Osteocyte (in vitro differentiated cells): Measurements from ENCODE around the gene SPIB. TPM values are rescaled to one million over a fixed set of nuclear protein-coding genes. Genes with fewer than 3 reads are reported as not detected.
A peak's percentile ranks its signal among the peaks of the same experiment; 100 is the strongest.

Source experiments
- DNase-seq: peaks from one replicate; pipeline ENCODE4 v3.0.0; 2021; ENCODE audit warnings: mixed read lengths; ENCODE audit not compliant: unreplicated experiment; ENCODE audit errors: extremely low spot score
- H3K27ac Mint-ChIP-seq: one replicate; pipeline ENCODE4 v1.8.0; 2021; ENCODE audit warnings: mild to moderate bottlenecking, mixed read lengths; ENCODE audit not compliant: unreplicated experiment
- H3K27me3 Mint-ChIP-seq: one replicate; pipeline ENCODE4 v1.8.0; 2021; ENCODE audit warnings: mixed read lengths; ENCODE audit not compliant: unreplicated experiment
- H3K36me3 Mint-ChIP-seq: one replicate; pipeline ENCODE4 v1.8.0; 2021; ENCODE audit warnings: mixed read lengths; ENCODE audit not compliant: unreplicated experiment
- H3K4me1 Mint-ChIP-seq: one replicate; pipeline ENCODE4 v1.8.0; 2021; ENCODE audit warnings: mixed read lengths; ENCODE audit not compliant: unreplicated experiment
- H3K4me3 Mint-ChIP-seq: one replicate; pipeline ENCODE4 v1.8.0; 2021; ENCODE audit warnings: mild to moderate bottlenecking, moderate library complexity, mixed read lengths; ENCODE audit not compliant: unreplicated experiment
- H3K9me3 Mint-ChIP-seq: one replicate; pipeline ENCODE4 v1.8.0; 2021; ENCODE audit warnings: mixed read lengths; ENCODE audit not compliant: unreplicated experiment
- CTCF ChIP-seq: fragments of 200-600 bp; sonication (generic); IDR thresholded peaks from 2 replicates; pipeline ENCODE4 v1.5.0; 2021; ENCODE audit warnings: antibody characterized with exemption, mild to moderate bottlenecking, moderate library complexity
- total RNA-seq: library from RNA; stranded (reverse); gene quantifications from 2 replicates; pipeline ENCODE4 v1.2.1, GENCODE V29; 2021

The SPIB gene
- total RNA-seq, 1 donor from 2014 or later, result not detected

- Mint-ChIP-seq H3K4me3 (no peak overlapping the region), H3K27ac (no peak overlapping the region), H3K4me1 (peaks cover 13% of the 10 kb centered on the region), H3K36me3 (no peaks in the 10 kb centered on the region), H3K27me3 (peaks cover 15% of the 10 kb centered on the region), H3K9me3 (no peaks in the 10 kb centered on the region)
- DNase-seq, result no peak
- no peak for TF ChIP-seq CTCF
Observed at GRCh38 chr19:50427318-50427925, 8.7 kb downstream of the SPIB start.

GRCh38 chr19:50427997-50428425 is 9.3 kb downstream of the SPIB start:
- Mint-ChIP-seq H3K9me3 (no peaks in the 10 kb centered on the region), H3K27me3 (peaks cover 15% of the 10 kb centered on the region), H3K36me3 (no peaks in the 10 kb centered on the region), H3K4me1 (peaks cover 18% of the 10 kb centered on the region), H3K27ac (no peak overlapping the region), H3K4me3 (no peak overlapping the region)
- no peak for TF ChIP-seq CTCF
- DNase-seq, result no peak

GRCh38 chr19:50428772-50429463 is 10.2 kb downstream of the SPIB start:
- no peak overlapping the region for H3K27ac Mint-ChIP-seq
- no peak for DNase-seq
- peaks cover 15% of the 10 kb centered on the region for H3K27me3 Mint-ChIP-seq
- H3K4me1 Mint-ChIP-seq, result peaks cover 20% of the 10 kb centered on the region
- H3K9me3 Mint-ChIP-seq, result no peaks in the 10 kb centered on the region
- no peak overlapping the region for H3K4me3 Mint-ChIP-seq
- no peak for TF ChIP-seq CTCF
- H3K36me3 Mint-ChIP-seq, result no peaks in the 10 kb centered on the region

GRCh38 chr19:50430888-50431342 is 12.2 kb downstream of the SPIB start:
- Mint-ChIP-seq H3K4me1 (peaks cover 27% of the 10 kb centered on the region), H3K36me3 (no peaks in the 10 kb centered on the region), H3K4me3 (peak overlapping the region; percentile 82), H3K27me3 (peaks cover 15% of the 10 kb centered on the region), H3K9me3 (no peaks in the 10 kb centered on the region), H3K27ac (no peak overlapping the region)
- no peak for DNase-seq
- no peak for TF ChIP-seq CTCF

GRCh38 chr19:50431343-50432220 is 12.8 kb downstream of the SPIB start:
- no peak for TF ChIP-seq CTCF
- H3K27me3 Mint-ChIP-seq, result peaks cover 15% of the 10 kb centered on the region
- peak overlapping the region; percentile 63 for H3K27ac Mint-ChIP-seq
- peak overlapping the region; percentile 82 for H3K4me3 Mint-ChIP-seq
- peak; percentile 96 for DNase-seq
- H3K36me3 Mint-ChIP-seq, result no peaks in the 10 kb centered on the region
- H3K9me3 Mint-ChIP-seq, result no peaks in the 10 kb centered on the region
- peaks cover 27% of the 10 kb centered on the region for H3K4me1 Mint-ChIP-seq
